GM18498 (cell line): ENCODE results near the gene NOXA1.

Source experiments
- ATAC-seq: cut with Tn5 transposase; IDR thresholded peaks from one replicate; pipeline ENCODE4 v1.9.1; 2021; ENCODE audit warnings: mild to moderate bottlenecking, moderate library complexity; ENCODE audit not compliant: unreplicated experiment

Gene NOXA1

DNA sequence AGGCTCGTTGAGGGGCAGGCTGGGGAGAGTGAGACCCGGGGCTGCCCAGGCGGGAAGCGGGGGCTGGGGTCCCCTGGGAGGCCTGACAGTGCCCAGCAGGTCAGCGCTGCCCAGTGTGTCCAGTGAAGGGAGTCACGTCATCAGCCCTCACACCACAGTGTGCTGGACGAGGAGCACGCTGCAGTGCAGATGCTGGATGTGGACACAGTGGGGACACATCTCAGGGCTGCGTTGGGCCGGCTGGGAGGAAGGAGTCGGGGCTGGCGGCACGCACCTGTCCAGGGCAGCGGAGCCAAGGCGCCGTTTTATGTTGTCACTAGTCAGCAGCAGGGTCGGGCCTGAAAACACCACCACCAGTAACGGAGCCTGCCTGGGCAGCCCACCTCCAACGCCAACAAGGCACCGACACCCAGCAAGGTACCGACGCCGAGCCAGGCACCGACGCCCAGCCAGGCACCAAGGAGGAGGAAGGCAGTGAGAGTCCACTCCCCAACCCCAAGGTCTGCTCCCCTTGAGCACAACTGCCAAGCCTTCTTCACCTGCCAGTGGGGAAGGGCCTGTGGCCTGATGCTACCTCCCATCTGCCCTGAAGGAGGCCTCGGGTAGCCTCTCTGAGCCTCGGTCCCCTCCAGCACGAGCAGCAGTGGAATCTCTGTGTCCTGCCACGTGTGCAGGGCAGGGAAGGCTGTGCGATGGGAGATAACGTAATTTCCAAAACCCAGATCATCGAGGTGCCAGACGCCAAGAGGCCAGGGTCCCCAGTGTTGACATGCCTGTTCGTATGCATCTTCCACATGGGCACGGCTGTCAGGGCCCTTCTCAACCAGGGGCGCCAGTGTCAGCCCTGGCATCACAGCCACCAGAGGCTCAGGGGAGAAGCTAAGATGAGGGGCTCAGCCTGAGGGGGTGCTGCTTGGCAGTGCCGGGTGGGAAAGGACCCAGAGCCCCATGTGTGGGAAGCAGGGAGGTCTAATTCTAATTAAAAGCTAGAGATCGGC lies 57.8 kb downstream of the NOXA1 start:
- no peak for ATAC-seq

DNA sequence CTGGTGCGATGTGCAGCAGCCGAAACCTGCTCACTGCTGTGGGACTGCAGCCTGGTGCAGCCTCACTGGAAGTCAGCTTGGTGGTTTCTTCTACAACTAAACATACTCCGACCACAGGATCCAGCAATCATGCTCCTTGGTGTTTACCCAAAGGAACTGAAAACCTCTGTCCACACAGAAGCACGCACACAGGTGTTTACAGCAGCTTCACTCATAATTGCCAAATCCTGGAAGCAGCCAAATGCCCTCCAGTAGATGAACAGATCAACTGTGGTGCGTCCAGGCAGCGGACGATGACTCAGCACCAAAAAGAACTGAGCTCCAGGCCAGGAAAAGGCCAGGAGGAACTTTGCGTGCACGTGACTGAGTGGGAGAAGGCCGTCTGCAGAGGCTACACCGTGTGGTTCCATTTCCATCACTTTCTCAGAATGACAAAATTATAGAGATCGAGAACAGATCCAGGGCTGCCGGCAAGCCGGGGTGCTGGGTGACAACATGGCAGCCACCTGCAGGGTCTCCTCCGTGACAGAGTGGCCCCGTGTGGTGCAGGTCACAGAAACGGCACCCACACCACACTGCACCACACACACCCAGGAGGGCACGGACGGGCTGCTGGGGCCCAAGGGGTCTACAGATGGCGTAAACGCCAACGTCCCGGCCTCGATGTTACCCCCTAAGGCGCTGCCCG lies 59.0 kb downstream of the NOXA1 start:
- ATAC-seq = no peak
